Activated CD8-positive, alpha-beta memory T cell treated with anti-CD3 and anti-CD28 coated beads for 48 hours (primary cell): ENCODE results near the gene GSG1L.

Experiments used
- DNase-seq, 3 experiments: peaks; one replicate each; pipeline ENCODE4 v3.0.0-alpha.2; 2020; ENCODE audit warnings: low read depth in 2 of 3, low spot score in 2 of 3

Gene GSG1L

GRCh38 chr16:28029387-28030002 is 34.0 kb downstream of the GSG1L start:
- no peak for DNase-seq

GRCh38 chr16:28027055-28027454 is 36.5 kb downstream of the GSG1L start:
- DNase-seq, result no peak

GRCh38 chr16:28025631-28026030 is 37.9 kb downstream of the GSG1L start:
- no peak for DNase-seq

- no peak for DNase-seq
Observed at GRCh38 chr16:28019218-28019617, 44.3 kb downstream of the GSG1L start.

- no peak for DNase-seq
Observed at GRCh38 chr16:28014851-28015250, 48.7 kb downstream of the GSG1L start.

- no peak for DNase-seq
Observed at GRCh38 chr16:28013878-28014277, 49.6 kb downstream of the GSG1L start.

- DNase-seq, result no peak
Observed at GRCh38 chr16:28013392-28013791, 50.1 kb downstream of the GSG1L start.

- DNase-seq, result no peak
Observed at GRCh38 chr16:28011971-28012445, 51.5 kb downstream of the GSG1L start.

GRCh38 chr16:28011223-28011622 is 52.3 kb downstream of the GSG1L start:
- no peak for DNase-seq

- no peak for DNase-seq
Observed at GRCh38 chr16:28010671-28011070, 52.8 kb downstream of the GSG1L start.

- no peak for DNase-seq
Observed at GRCh38 chr16:28009586-28010373, 53.7 kb downstream of the GSG1L start.

- DNase-seq, result no peak
Observed at GRCh38 chr16:28003923-28004322, 59.6 kb downstream of the GSG1L start.

- no peak for DNase-seq
Observed at GRCh38 chr16:28003021-28003865, 60.3 kb downstream of the GSG1L start.

GRCh38 chr16:28001642-28002041 is 61.9 kb downstream of the GSG1L start:
- DNase-seq, result no peak

- no peak for DNase-seq
Observed at GRCh38 chr16:28001184-28001583, 62.3 kb downstream of the GSG1L start.

- no peak for DNase-seq
Observed at GRCh38 chr16:28000314-28001169, 63.0 kb downstream of the GSG1L start.

GRCh38 chr16:27999687-28000086 is 63.8 kb downstream of the GSG1L start:
- DNase-seq, result no peak

GRCh38 chr16:27995378-27995777 is 68.1 kb downstream of the GSG1L start:
- DNase-seq, result no peak

GRCh38 chr16:27994686-27995085 is 68.8 kb downstream of the GSG1L start:
- no peak for DNase-seq

- no peak for DNase-seq
Observed at GRCh38 chr16:27993587-27993986, 69.9 kb downstream of the GSG1L start.

- DNase-seq, result no peak
Observed at GRCh38 chr16:27991876-27992275, 71.6 kb downstream of the GSG1L start.
